HCT116 (cell line): ENCODE data around the gene INPP5F. TPM values are rescaled to one million over a fixed set of nuclear protein-coding genes. Genes with fewer than 3 reads are reported as not detected.

Experiments used
- ATAC-seq: fragments of 200-7000 bp; cut with Tn5 transposase; 2 replicates; pipeline ENCODE4 v1.9.1; 2020; ENCODE audit warnings: mild to moderate bottlenecking, moderate library complexity
- BruUV-seq: library from RNA; stranded (reverse); fragments of 400-500 nt; replicated peaks from 2 replicates; lab custom pipeline; 2021; lab: Mats Ljungman, UMichigan
- CTCF ChIA-PET: fragments of 300-600 bp; sonication (Branson Sonifier 250); formaldehyde crosslinking; loops from one replicate; lab custom pipeline; 2021; ENCODE audit warnings: antibody characterized with exemption; lab: Charles Lee
- POLR2A ChIA-PET: fragments of 300-600, 350-600 bp; sonication (Branson Sonifier 250); formaldehyde crosslinking; loops from one replicate; lab custom pipeline; 2021; ENCODE audit warnings: antibody characterized with exemption; lab: Charles Lee
- RAD21 ChIA-PET, 2 experiments: fragments of 300-600 bp; sonication (Branson Sonifier 250); formaldehyde crosslinking; loops; one replicate each; lab custom pipeline; 2023; ENCODE audit warnings: low total read pairs in 2 of 2; ENCODE audit not compliant: uncharacterized antibody in 2 of 2, unreplicated experiment in 2 of 2, low non-redundant PET in 1 of 2; lab: Charles Lee
- DNase-seq: peaks from one replicate; pipeline ENCODE4 v3.0.0-alpha.2; 2010; ENCODE audit warnings: low read depth, low spot score
- H2AFZ ChIP-seq: fragments of 200-600 bp; shearing (Covaris generic), sonication (generic); 2 replicates; pipeline ENCODE4 v1.6.1; 2017; ENCODE audit warnings: low read depth, mixed run types, mixed read lengths, antibody characterized with exemption, low read length; ENCODE audit not compliant: poor library complexity, severe bottlenecking
- H3K27ac ChIP-seq: 2 replicates; pipeline ENCODE4 v1.5.1; 2012; ENCODE audit warnings: low read depth, low read length
- H3K27me3 ChIP-seq: fragments of 200-600 bp; sonication (generic); 2 replicates; pipeline ENCODE4 v1.6.1; 2016; ENCODE audit warnings: mixed run types, low read length, mixed read lengths; ENCODE audit not compliant: insufficient read depth
- H3K36me3 ChIP-seq, 2 experiments: fragments of 200-500 bp in 1 of 2; fragments of 200-600 bp in 1 of 2; sonication (Bioruptor generic) in 1 of 2; sonication (generic) in 1 of 2; 2 replicates each; pipeline versions ENCODE4 v1.5.1 to v1.6.1; 2014 to 2016; ENCODE audit warnings: low read length in 2 of 2, inconsistent platforms in 1 of 2, mixed read lengths in 1 of 2, mixed run types in 1 of 2; ENCODE audit not compliant: insufficient read depth in 2 of 2, control insufficient read depth in 1 of 2
- H3K4me1 ChIP-seq, 2 experiments: fragments of 200-600 bp in 1 of 2; sonication (generic) in 1 of 2; 2 replicates each; pipeline versions ENCODE4 v1.5.1 to v1.6.1; 2012 to 2017; ENCODE audit warnings: low read length in 2 of 2, inconsistent platforms in 1 of 2, mild to moderate bottlenecking in 1 of 2, mixed read lengths in 1 of 2, mixed run types in 1 of 2, moderate library complexity in 1 of 2; ENCODE audit not compliant: insufficient read depth in 2 of 2, control insufficient read depth in 1 of 2
- H3K4me2 ChIP-seq: fragments of 200-600 bp; sonication (generic); 2 replicates; pipeline ENCODE4 v1.6.1; 2017; ENCODE audit warnings: mixed run types, low read length, mixed read lengths
- H3K4me3 ChIP-seq, 2 experiments: fragments of 200-600 bp in 1 of 2; sonication (generic) in 1 of 2; replicated peaks in 1 of 2; 2 replicates each; pipeline ENCODE4 v1.5.1; 2011 to 2016; ENCODE audit warnings: low read length in 2 of 2, control low read depth in 1 of 2, low read depth in 1 of 2, mild to moderate bottlenecking in 1 of 2, mixed read lengths in 1 of 2, mixed run types in 1 of 2
- H3K79me2 ChIP-seq: fragments of 200-600 bp; sonication (generic); 2 replicates; pipeline ENCODE4 v1.6.1; 2017; ENCODE audit warnings: mild to moderate bottlenecking, mixed run types, low read length, moderate library complexity, mixed read lengths; ENCODE audit not compliant: insufficient read depth
- H3K9ac ChIP-seq: fragments of 200-600 bp; sonication (generic); 2 replicates; pipeline ENCODE4 v1.6.1; 2016; ENCODE audit warnings: low read length, mixed read lengths
- H3K9me2 ChIP-seq: fragments of 200-600 bp; sonication (generic), shearing (Covaris generic); 2 replicates; pipeline ENCODE4 v1.6.1; 2017; ENCODE audit warnings: mixed run types, mild to moderate bottlenecking, moderate library complexity; ENCODE audit not compliant: insufficient read depth
- H3K9me3 ChIP-seq, 2 experiments: fragments of 200-500 bp in 1 of 2; fragments of 200-600 bp in 1 of 2; sonication (Bioruptor generic) in 1 of 2; sonication (generic) in 1 of 2; 2 replicates each; pipeline ENCODE4 v1.6.1; 2014 to 2017; ENCODE audit warnings: low read length in 2 of 2, mixed read lengths in 2 of 2, inconsistent platforms in 1 of 2, low read depth in 1 of 2, mild to moderate bottlenecking in 1 of 2, mixed run types in 1 of 2, moderate library complexity in 1 of 2; ENCODE audit not compliant: control insufficient read depth in 1 of 2, insufficient read depth in 1 of 2
- H4K20me1 ChIP-seq: fragments of 200-600 bp; sonication (generic), shearing (Covaris generic); 2 replicates; pipeline ENCODE4 v1.6.1; 2017; ENCODE audit warnings: mixed run types, mild to moderate bottlenecking, moderate library complexity; ENCODE audit not compliant: insufficient read depth
- ATF3 ChIP-seq: IDR thresholded peaks from 2 replicates; pipeline ENCODE4 v1.6.1; 2012
- CBX3 ChIP-seq: IDR thresholded peaks from 2 replicates; pipeline ENCODE4 v1.6.1; 2012; ENCODE audit warnings: low read depth
- CEBPB ChIP-seq: IDR thresholded peaks from 2 replicates; pipeline ENCODE4 v1.6.1; 2012; ENCODE audit warnings: low read depth
- CTCF ChIP-seq, 3 experiments: fragments of 200-600 bp in 1 of 3; sonication (generic) in 1 of 3; IDR thresholded peaks in 2 of 3; conservative IDR thresholded peaks in 1 of 3; 2 replicates each; pipeline ENCODE4 v1.5.1; 2012 to 2017; ENCODE audit warnings: low read depth in 2 of 3, low read length in 2 of 3, antibody characterized with exemption in 1 of 3, borderline replicate concordance in 1 of 3, control low read depth in 1 of 3, mild to moderate bottlenecking in 1 of 3, mixed read lengths in 1 of 3, mixed run types in 1 of 3, moderate library complexity in 1 of 3; ENCODE audit not compliant: insufficient read depth in 1 of 3
- EGR1 ChIP-seq: IDR thresholded peaks from 2 replicates; pipeline ENCODE4 v1.6.1; 2012; ENCODE audit warnings: low read depth
- ELF1 ChIP-seq: IDR thresholded peaks from 2 replicates; pipeline ENCODE4 v1.6.1; 2012; ENCODE audit warnings: low read depth, borderline replicate concordance
- EZH2 ChIP-seq: fragments of 200-600 bp; sonication (generic); IDR thresholded peaks from 2 replicates; pipeline ENCODE4 v1.6.1; 2017; ENCODE audit warnings: antibody characterized with exemption, mixed run types
- EZH2phosphoT487 ChIP-seq: fragments of 200-600 bp; IDR thresholded peaks from 2 replicates; pipeline ENCODE4 v1.6.1; 2018; ENCODE audit warnings: antibody characterized with exemption, borderline replicate concordance
- FOSL1 ChIP-seq: IDR thresholded peaks from 2 replicates; pipeline ENCODE4 v1.6.1; 2012; ENCODE audit warnings: low read depth
- JUND ChIP-seq: IDR thresholded peaks from 2 replicates; pipeline ENCODE4 v1.6.1; 2012
- MAX ChIP-seq: IDR thresholded peaks from 2 replicates; pipeline ENCODE4 v1.6.1; 2012
- POLR2A ChIP-seq: IDR thresholded peaks from 2 replicates; pipeline ENCODE4 v1.7.0; 2011; ENCODE audit warnings: borderline replicate concordance; ENCODE audit not compliant: insufficient read depth, insufficient read length; ENCODE audit errors: extremely low read depth
- POLR2AphosphoS5 ChIP-seq: IDR thresholded peaks from 2 replicates; pipeline ENCODE4 v1.6.1; 2011; ENCODE audit warnings: mild to moderate bottlenecking, low read depth, low read length, moderate library complexity
- RAD21 ChIP-seq: IDR thresholded peaks from 2 replicates; pipeline ENCODE4 v1.6.1; 2012; ENCODE audit warnings: low read depth, mild to moderate bottlenecking
- REST ChIP-seq: IDR thresholded peaks from 2 replicates; pipeline ENCODE4 v1.6.1; 2012; ENCODE audit warnings: low read depth
- SIN3A ChIP-seq: IDR thresholded peaks from 2 replicates; pipeline ENCODE4 v1.6.1; 2012; ENCODE audit warnings: low read depth
- SRF ChIP-seq: IDR thresholded peaks from 2 replicates; pipeline ENCODE4 v1.6.1; 2012; ENCODE audit warnings: low read depth
- TCF7L2 ChIP-seq: IDR thresholded peaks from 2 replicates; pipeline ENCODE4 v1.7.0; 2011; ENCODE audit warnings: borderline replicate concordance, inconsistent platforms; ENCODE audit not compliant: insufficient read depth, insufficient read length; ENCODE audit errors: extremely low read depth
- ZBTB33 ChIP-seq: IDR thresholded peaks from 2 replicates; pipeline ENCODE4 v1.6.1; 2011; ENCODE audit warnings: mild to moderate bottlenecking, low read length, moderate library complexity; ENCODE audit not compliant: insufficient replicate concordance; ENCODE audit errors: extremely low read depth
- ZNF274 ChIP-seq: fragments of 200-500 bp; sonication (Bioruptor generic); IDR thresholded peaks from 2 replicates; pipeline ENCODE4 v1.6.1; 2014; ENCODE audit warnings: mild to moderate bottlenecking, low read depth, low read length, inconsistent platforms
- intact Hi-C: fragments of 100-400 bp; cut with micrococcal nuclease; formaldehyde crosslinking; loops from 2 replicates; pipeline ENCODE4 v1.10.0; 2022
- total RNA-seq: library from RNA; stranded (reverse); gene quantifications from one replicate; pipeline ENCODE4 v1.2.1, GENCODE V29; 2021; ENCODE audit not compliant: unreplicated experiment

INPP5F gene
- total RNA-seq, 1 experiment from 2014 or later = 21.6 TPM

GRCh38 chr10:119737823-119738222 lies 12.0 kb downstream of the INPP5F start:
- peak overlapping the region; percentile 53; the same call in 1 of the 2 replicates for H3K27ac ChIP-seq
- DNase-seq = peak; percentile 86
- peak overlapping the region in 1 of 2 experiments; percentile 34; a peak in 2 of 4 replicates for H3K4me3 ChIP-seq
- TF ChIP-seq REST (no peak), SRF (no peak), RAD21 (0 out of 2 replicates have a peak, but pooled peaks have one; percentile 11), ATF3 (peak; percentile 75; the same call in 1 of the 2 replicates), SIN3A (no peak), ZNF274 (no peak), ZBTB33 (no peak), MAX (peak; percentile 72), ELF1 (peak; percentile 51; the same call in 1 of the 2 replicates), TCF7L2 (no peak), CEBPB (peak; percentile 48), POLR2AphosphoS5 (peak; percentile 51; the same call in 1 of the 2 replicates), EZH2 (no peak), EGR1 (0 out of 2 replicates have a peak, but pooled peaks have one; percentile 21), CTCF (IDR thresholded peaks at IDR 0.05 in 2 of 3, conservative IDR thresholded peaks at IDR 0.05 in 1 of 3; ENCODE audit: borderline replicate concordance in 1 of 3, insufficient read depth in 1 of 3, low read depth in 2 of 3, low read length in 2 of 3) (no peak), FOSL1 (peak; percentile 94), EZH2phosphoT487 (no peak), CBX3 (peak; percentile 98), POLR2A (no peak), JUND (peak; percentile 96)

More at GRCh38 chr10:119737823-119738222, 12.0 kb downstream of the INPP5F start:
- ChIA-PET CTCF (interaction anchor here (5.1 kb wide), 1 partner anchor 13 kb away, joined by 36 read pairs; no protein-coding TSS in a partner anchor), RAD21 (interaction anchor here in 1 of 2 experiments (0.6 kb wide), 1 partner anchor 12 kb away, joined by 5 read pairs; no protein-coding TSS in a partner anchor), POLR2A (interaction anchor here (0.9 to 1.7 kb wide), 3 partner anchors 11 to 60 kb away, joined by 3 to 12 read pairs (median 3); partner anchors contain the start of gene INPP5F)
- no peaks in the 10 kb centered on the region for H3K36me3 ChIP-seq
- no peaks in the 10 kb centered on the region for H3K9me2 ChIP-seq
- ATAC-seq = peak; percentile 96
- peaks cover 40 to 61% of the 10 kb centered on the region in 2 experiments for H3K4me1 ChIP-seq
- no TSS peak for BruUV-seq
- H3K27me3 ChIP-seq = no peaks in the 10 kb centered on the region
- peak overlapping the region; percentile 46 for H3K9ac ChIP-seq
- H3K79me2 ChIP-seq = peaks cover 24% of the 10 kb centered on the region
- intact Hi-C loops = no loop called here
- H3K4me2 ChIP-seq = peak overlapping the region; percentile 77
- H3K9me3 ChIP-seq = no peaks in the 10 kb centered on the region
- H4K20me1 ChIP-seq = no peaks in the 10 kb centered on the region
- H2AFZ ChIP-seq = no peak overlapping the region
